Spleen (tissue), 11 donors: Measurements from ENCODE around the gene GOSR1. TPM values are rescaled to one million over a fixed set of nuclear protein-coding genes. Genes with fewer than 3 reads are reported as not detected.
"Not testable (repeated sequence)": the region's sequence is repeated elsewhere in the genome, so short reads cannot be mapped to it uniquely, and the experiment has no call there.

Experiments used
- DNase-seq: peaks from one replicate; pipeline ENCODE4 v3.0.0-alpha.2; 2020
- H3K27ac ChIP-seq, 8 donors: fragments of 200-600 bp; sonication (generic) in 7 of 8; 1 replicate in 4 of 8; 2 replicates in 4 of 8; pipeline versions ENCODE4 v1.5.0 to v1.8.0; 2016 to 2021; ENCODE audit warnings: inconsistent platforms in 4 of 8, mild to moderate bottlenecking in 4 of 8, moderate library complexity in 1 of 8
- H3K27me3 ChIP-seq, 7 donors: fragments of 200-600 bp; sonication (generic) in 6 of 7; replicated peaks in 1 of 7; 1 replicate in 4 of 7; 2 replicates in 3 of 7; pipeline versions ENCODE4 v1.5.0 to v1.8.0; 2016 to 2021; ENCODE audit warnings: inconsistent platforms in 3 of 7, mild to moderate bottlenecking in 1 of 7
- H3K36me3 ChIP-seq, 6 donors: fragments of 200-600 bp; sonication (generic) in 5 of 6; 1 replicate in 4 of 6; 2 replicates in 2 of 6; pipeline versions ENCODE4 v1.5.0 to v1.8.0; 2016 to 2021; ENCODE audit warnings: inconsistent platforms in 2 of 6
- H3K4me1 ChIP-seq, 6 donors: fragments of 200-600 bp; sonication (generic) in 5 of 6; 1 replicate in 3 of 6; 2 replicates in 3 of 6; pipeline versions ENCODE4 v1.5.0 to v1.8.0; 2016 to 2021; ENCODE audit warnings: inconsistent platforms in 3 of 6
- H3K4me3 ChIP-seq, 8 donors: fragments of 200-600 bp; sonication (generic) in 7 of 8; 1 replicate in 4 of 8; 2 replicates in 4 of 8; pipeline versions ENCODE4 v1.5.0 to v1.8.0; 2016 to 2021; ENCODE audit warnings: inconsistent platforms in 4 of 8, mild to moderate bottlenecking in 4 of 8, moderate library complexity in 2 of 8
- H3K9me3 ChIP-seq, 8 donors: fragments of 200-600 bp; sonication (generic) in 7 of 8; 1 replicate in 4 of 8; 2 replicates in 4 of 8; pipeline versions ENCODE4 v1.5.0 to v1.8.0; 2016 to 2021; ENCODE audit warnings: inconsistent platforms in 4 of 8
- POLR2A ChIP-seq, 3 donors: fragments of 450-650 bp; IDR thresholded peaks; one replicate each; pipeline ENCODE4 v1.5.1; 2017; ENCODE audit warnings: antibody characterized with exemption in 3 of 3, mild to moderate bottlenecking in 1 of 3
- POLR2AphosphoS5 ChIP-seq, 3 donors: sonication (generic); formaldehyde crosslinking; IDR thresholded peaks; one replicate each; pipeline ENCODE4 v1.5.1; 2017; ENCODE audit warnings: antibody characterized with exemption in 3 of 3
- WGBS, 5 donors: extraction: QIAGEN DNeasy Blood & Tissue Kit in 3 of 5; methylation state at CpG; one replicate each; pipeline versions ENCODE4 v1.1.5 to v1.1.7; 2013 to 2018; 5-methylcytosine and 5-hydroxymethylcytosine counted together
- intact Hi-C: fragments of 100-400 bp; cut with DNase I; formaldehyde crosslinking; loops from one replicate; pipeline ENCODE4 v1.15.0; 2023; ENCODE audit warnings: low total_unique reads
- polyA plus RNA-seq, 3 donors: library from polyadenylated mRNA; stranded (reverse); fragments of 200-250 nt; gene quantifications; one replicate each; pipeline ENCODE4 v1.2.1, GENCODE V29; 2013
- total RNA-seq, 7 donors: library from RNA; depleted of rRNA in 3 of 7; stranded (reverse); fragments of >200 nt in 3 of 7; fragmentation: NEBNext Ultra II Directional in 4 of 7; extraction: Animal tissue kit (Norgen Biotek cat#: 25700) in 4 of 7; gene quantifications; one replicate each; pipeline versions ENCODE4 v1.1.0 to v1.2.1, GENCODE V29; 2016 to 2021
- TF ChIP-seq, protein P1 (sequence below), 11 experiments: fragments of 200-600 bp in 7 of 11; fragments of 450-650 bp in 4 of 11; sonication (generic) in 4 of 11; IDR thresholded peaks in 8 of 11; conservative IDR thresholded peaks in 3 of 11; 1 replicate in 7 of 11; 2 replicates in 4 of 11; pipeline versions ENCODE4 v1.4.0 to v1.8.0; 2016 to 2021; ENCODE audit warnings: antibody characterized with exemption in 11 of 11, inconsistent platforms in 4 of 11, mild to moderate bottlenecking in 1 of 11
- donor health status: healthy with polysubstance abuse.
- donor health status: DM: no; HTN: no; CAD: no; lungs with moderate emphysema.
- donor health status: DM: no; HTN: no; CAD: no.
- donor health status: Bipolar disorder and iron deficiency.
- donor health status: healthy.
- donor health status: DM: no; HTN: no; CAD: no.
- donor health status: DM: yes; HTN: yes; CAD: no.

GOSR1 gene
- total and polyA plus RNA-seq, 10 donors = 10.8 to 56.6 (median 48.4) TPM

DNA sequence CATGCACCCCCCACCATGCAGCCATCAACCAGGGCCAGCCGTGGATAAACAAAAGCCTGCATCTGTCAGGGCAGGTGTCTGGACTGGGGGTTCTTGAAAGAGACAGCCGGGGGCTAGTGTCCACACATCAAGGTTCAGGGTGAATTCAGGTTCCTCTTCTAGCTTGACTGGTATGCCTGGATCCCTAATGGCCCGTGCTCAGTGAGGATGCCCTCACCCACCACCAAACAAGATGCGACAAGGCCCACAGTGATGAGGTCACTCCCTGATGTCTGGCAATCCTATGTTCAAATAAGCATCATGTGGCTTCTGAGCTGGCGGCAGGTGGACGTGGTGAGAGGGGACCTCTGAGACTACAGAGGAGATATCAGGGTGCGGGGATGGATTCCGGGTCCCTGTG lies 64.6 kb downstream of the GOSR1 start:
- DNase-seq = no peak
- no peaks in the 10 kb centered on the region for H3K9me3 ChIP-seq
- H3K36me3 ChIP-seq = no peaks in the 10 kb centered on the region
- no peak overlapping the region for H3K27ac ChIP-seq
- H3K27me3 ChIP-seq = no peaks in the 10 kb centered on the region
- intact Hi-C loops = no loop called here
- H3K4me1 ChIP-seq = no peaks in the 10 kb centered on the region
- TF ChIP-seq POLR2A (IDR thresholded peaks at IDR 0.05) (no peak), POLR2AphosphoS5 (IDR thresholded peaks at IDR 0.05) (no peak)
- TF ChIP-seq, protein P1, sequence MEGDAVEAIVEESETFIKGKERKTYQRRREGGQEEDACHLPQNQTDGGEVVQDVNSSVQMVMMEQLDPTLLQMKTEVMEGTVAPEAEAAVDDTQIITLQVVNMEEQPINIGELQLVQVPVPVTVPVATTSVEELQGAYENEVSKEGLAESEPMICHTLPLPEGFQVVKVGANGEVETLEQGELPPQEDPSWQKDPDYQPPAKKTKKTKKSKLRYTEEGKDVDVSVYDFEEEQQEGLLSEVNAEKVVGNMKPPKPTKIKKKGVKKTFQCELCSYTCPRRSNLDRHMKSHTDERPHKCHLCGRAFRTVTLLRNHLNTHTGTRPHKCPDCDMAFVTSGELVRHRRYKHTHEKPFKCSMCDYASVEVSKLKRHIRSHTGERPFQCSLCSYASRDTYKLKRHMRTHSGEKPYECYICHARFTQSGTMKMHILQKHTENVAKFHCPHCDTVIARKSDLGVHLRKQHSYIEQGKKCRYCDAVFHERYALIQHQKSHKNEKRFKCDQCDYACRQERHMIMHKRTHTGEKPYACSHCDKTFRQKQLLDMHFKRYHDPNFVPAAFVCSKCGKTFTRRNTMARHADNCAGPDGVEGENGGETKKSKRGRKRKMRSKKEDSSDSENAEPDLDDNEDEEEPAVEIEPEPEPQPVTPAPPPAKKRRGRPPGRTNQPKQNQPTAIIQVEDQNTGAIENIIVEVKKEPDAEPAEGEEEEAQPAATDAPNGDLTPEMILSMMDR (IDR thresholded peaks at IDR 0.05 in 8 of 11, conservative IDR thresholded peaks at IDR 0.05 in 3 of 11) = no peak
- WGBS, 5 donors = 79 to 95% (median 90%) methylated on average over 5 to 8 of the region's 8 CpGs
- no peak overlapping the region for H3K4me3 ChIP-seq

GRCh38 chr17:30543456-30543855 lies 66.2 kb downstream of the GOSR1 start:
- TF ChIP-seq POLR2A (IDR thresholded peaks at IDR 0.05) = no peak
- TF ChIP-seq POLR2AphosphoS5 (IDR thresholded peaks at IDR 0.05) = no peak
- TF ChIP-seq, protein P1 (IDR thresholded peaks at IDR 0.05 in 8 of 11, conservative IDR thresholded peaks at IDR 0.05 in 3 of 11) = no peak
- 56 to 70% (median 57%) methylated on average over 2 of the region's 2 CpGs for WGBS, 5 donors
- intact Hi-C loops = no loop called here

DNA sequence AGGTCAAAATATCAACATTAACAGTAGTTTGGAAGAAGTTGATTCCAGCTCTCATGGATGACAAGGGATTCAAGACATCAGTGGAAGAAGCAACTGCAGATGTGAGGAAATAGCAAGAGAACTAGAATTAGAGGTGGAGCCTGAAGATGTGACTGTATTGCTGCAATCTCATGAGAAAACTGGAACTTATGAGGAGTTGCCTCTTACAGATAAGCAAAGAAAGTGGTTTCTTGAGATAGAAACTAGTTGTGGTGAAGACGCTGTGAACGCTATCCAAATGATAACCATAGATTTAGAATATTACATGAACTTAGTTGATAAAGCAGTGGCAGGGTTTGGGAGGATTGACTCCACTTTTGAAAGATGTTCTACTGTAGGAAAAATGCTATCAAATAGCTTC lies 67.8 kb downstream of the GOSR1 start:
- no peak overlapping the region for H3K4me3 ChIP-seq
- WGBS, 5 donors = 42 to 85% (median 66%) methylated on average over 2 of the region's 2 CpGs
- no peaks in the 10 kb centered on the region for H3K36me3 ChIP-seq
- H3K9me3 ChIP-seq = no peaks in the 10 kb centered on the region
- DNase-seq = no peak
- no peaks in the 10 kb centered on the region for H3K27me3 ChIP-seq
- TF ChIP-seq POLR2AphosphoS5 (IDR thresholded peaks at IDR 0.05) (no peak), POLR2A (IDR thresholded peaks at IDR 0.05) (no peak)
- TF ChIP-seq, protein P1 (IDR thresholded peaks at IDR 0.05 in 8 of 11, conservative IDR thresholded peaks at IDR 0.05 in 3 of 11) = no peak
- H3K27ac ChIP-seq = no peak overlapping the region
- intact Hi-C loops = no loop called here
- peaks cover 0 to 5% (median 0%) of the 10 kb centered on the region in 6 donors for H3K4me1 ChIP-seq

More at GRCh38 chr17:30543456-30543855, 66.2 kb downstream of the GOSR1 start:
- H3K27ac ChIP-seq = no peak overlapping the region
- no peak for DNase-seq
- H3K4me1 ChIP-seq = no peaks in the 10 kb centered on the region
- H3K9me3 ChIP-seq = no peaks in the 10 kb centered on the region
- no peaks in the 10 kb centered on the region for H3K36me3 ChIP-seq
- H3K4me3 ChIP-seq = no peak overlapping the region
- H3K27me3 ChIP-seq = no peaks in the 10 kb centered on the region

DNA sequence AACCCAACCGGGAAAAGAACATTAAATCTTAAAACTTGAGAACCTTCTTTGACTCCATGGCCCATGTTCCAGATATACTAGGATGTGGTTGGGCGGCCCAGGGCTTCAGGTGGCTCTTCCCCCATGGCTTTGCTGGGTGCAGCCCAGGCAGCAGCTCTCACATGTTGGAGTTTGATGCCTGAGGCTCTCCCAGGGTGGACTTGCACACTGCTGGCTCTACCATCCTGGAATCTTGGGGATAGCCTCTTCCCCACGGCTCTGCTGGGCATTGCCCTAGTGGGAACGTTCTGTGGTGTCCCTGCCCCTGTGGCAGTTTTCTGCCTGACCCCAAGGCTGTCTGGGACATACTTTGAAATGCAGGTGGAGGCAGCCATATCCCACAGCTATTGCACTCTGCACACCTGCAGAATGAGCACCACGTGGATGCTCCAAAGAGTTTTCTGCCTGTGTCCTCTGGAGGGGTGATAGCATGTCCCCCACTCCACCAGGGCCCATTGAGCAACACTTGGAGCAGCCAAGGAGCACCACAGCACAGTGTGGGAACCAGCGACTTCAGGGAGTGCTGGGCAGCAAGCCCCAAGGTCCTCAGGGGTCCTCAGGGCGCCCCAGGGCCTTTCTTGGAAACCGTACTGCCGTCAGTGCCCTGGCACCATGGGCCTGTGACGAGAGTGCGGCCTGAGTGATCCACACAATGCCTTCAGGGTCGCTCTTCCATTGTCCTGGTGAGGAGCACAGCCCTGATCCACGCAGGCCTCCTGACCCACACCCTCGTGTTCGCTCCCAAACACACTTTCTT lies 70.8 kb downstream of the GOSR1 start:
- no peak for DNase-seq
- intact Hi-C loops = no loop called here
- no peak overlapping the region for H3K4me3 ChIP-seq
- no peaks in the 10 kb centered on the region for H3K27me3 ChIP-seq
- no peak for TF ChIP-seq POLR2AphosphoS5 (IDR thresholded peaks at IDR 0.05)
- TF ChIP-seq POLR2A (IDR thresholded peaks at IDR 0.05) = no peak
- 87 to 93% (median 93%) methylated on average over 13 to 15 of the region's 15 CpGs for WGBS, 5 donors
- H3K27ac ChIP-seq = no peak overlapping the region
- H3K4me1 ChIP-seq = peaks cover 0 to 26% (median 16%) of the 10 kb centered on the region in 6 donors
- no peaks in the 10 kb centered on the region for H3K9me3 ChIP-seq
- no peaks in the 10 kb centered on the region for H3K36me3 ChIP-seq

DNA sequence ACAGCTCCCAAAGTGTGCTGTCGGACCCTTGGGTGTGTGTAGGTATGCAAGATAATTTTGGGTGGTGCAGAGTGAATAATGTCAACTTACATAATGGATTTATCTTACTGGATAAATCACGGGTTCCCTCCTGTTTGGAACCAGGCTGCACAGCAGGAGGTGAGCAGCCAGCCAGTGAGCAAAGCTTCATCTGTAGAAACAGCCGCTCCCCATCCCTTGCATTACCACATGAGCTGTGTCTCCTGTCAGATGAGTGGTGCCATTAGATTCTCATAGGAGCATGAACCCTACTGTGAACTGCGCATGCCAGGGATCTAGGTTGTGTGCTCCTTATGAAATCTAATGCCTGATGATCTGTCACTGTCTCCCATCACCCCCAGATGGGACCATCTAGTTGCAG lies 72.0 kb downstream of the GOSR1 start:
- intact Hi-C loops, H3K27me3 ChIP-seq, H3K36me3 ChIP-seq, H3K9me3 ChIP-seq, H3K27ac ChIP-seq, DNase-seq, H3K4me3 ChIP-seq: not testable (repeated sequence)
- WGBS, 5 donors = 88 to 98% (median 95%) methylated on average over 4 of the region's 4 CpGs
- peaks cover 0 to 26% (median 16%) of the 10 kb centered on the region in 6 donors for H3K4me1 ChIP-seq
